CD14-positive monocyte (primary cell): ENCODE data around the gene AADAT. TPM values are rescaled to one million over a fixed set of nuclear protein-coding genes. Genes with fewer than 3 reads are reported as not detected.

ENCODE experiments used
- DNase-seq, 3 donors: peaks; one replicate each; pipeline ENCODE4 v3.0.0-alpha.2; 2011 to 2022
- H2AFZ ChIP-seq: 2 replicates; pipeline ENCODE4 v1.6.0; 2012; ENCODE audit warnings: mild to moderate bottlenecking, low read depth, low read length, inconsistent platforms; ENCODE audit not compliant: insufficient read depth, poor library complexity, severe bottlenecking
- H3K27ac ChIP-seq, 2 donors: 1 replicate in 1 of 2; 2 replicates in 1 of 2; pipeline ENCODE4 v1.5.1; 2012 to 2013; ENCODE audit warnings: low read length in 2 of 2, control low read depth in 1 of 2, inconsistent platforms in 1 of 2, low read depth in 1 of 2, mild to moderate bottlenecking in 1 of 2
- H3K27me3 ChIP-seq, 2 donors: one replicate each; pipeline versions ENCODE4 v1.6.0 to v1.6.1; 2011 to 2013; ENCODE audit warnings: low read length in 2 of 2; ENCODE audit not compliant: control insufficient read depth in 2 of 2, insufficient read depth in 2 of 2
- H3K36me3 ChIP-seq, 2 donors: replicated peaks in 1 of 2; 1 replicate in 1 of 2; 2 replicates in 1 of 2; pipeline versions ENCODE4 v1.5.1 to v1.6.1; 2012 to 2013; ENCODE audit warnings: low read length in 2 of 2, control low read depth in 1 of 2, inconsistent platforms in 1 of 2, mild to moderate bottlenecking in 1 of 2; ENCODE audit not compliant: insufficient read depth in 2 of 2, control insufficient read depth in 1 of 2
- H3K4me1 ChIP-seq, 2 donors: 1 replicate in 1 of 2; 2 replicates in 1 of 2; pipeline versions ENCODE4 v1.5.1 to v1.6.1; 2012 to 2013; ENCODE audit warnings: low read length in 2 of 2, control low read depth in 1 of 2, inconsistent platforms in 1 of 2, mild to moderate bottlenecking in 1 of 2, moderate library complexity in 1 of 2; ENCODE audit not compliant: insufficient read depth in 2 of 2, control insufficient read depth in 1 of 2
- H3K4me2 ChIP-seq: replicated peaks from 2 replicates; pipeline ENCODE3; 2012; ENCODE audit warnings: low read length, moderate library complexity, mild to moderate bottlenecking; ENCODE audit not compliant: poor library complexity, severe bottlenecking; ENCODE audit errors: extremely low read depth
- H3K4me3 ChIP-seq, 3 experiments: fragments of 200-600 bp in 1 of 3; sonication (generic) in 1 of 3; replicated peaks in 1 of 3; 1 replicate in 2 of 3; 2 replicates in 1 of 3; pipeline ENCODE4 v1.5.1; 2011 to 2013; ENCODE audit warnings: low read length in 3 of 3, mild to moderate bottlenecking in 3 of 3, control low read depth in 2 of 3, low read depth in 2 of 3, inconsistent platforms in 1 of 3, moderate library complexity in 1 of 3
- H3K79me2 ChIP-seq: 2 replicates; pipeline ENCODE4 v1.6.0; 2012; ENCODE audit warnings: mild to moderate bottlenecking, control low read depth, inconsistent platforms, low read length, moderate library complexity; ENCODE audit not compliant: insufficient read depth
- H3K9ac ChIP-seq: 2 replicates; pipeline ENCODE4 v1.6.0; 2017; ENCODE audit warnings: low read length, mild to moderate bottlenecking; ENCODE audit not compliant: insufficient read depth, poor library complexity, severe bottlenecking
- H3K9me3 ChIP-seq, 2 donors: replicated peaks in 1 of 2; 1 replicate in 1 of 2; 2 replicates in 1 of 2; pipeline versions ENCODE4 v1.5.1 to v1.6.1; 2012 to 2013; ENCODE audit warnings: low read length in 2 of 2, control low read depth in 1 of 2; ENCODE audit not compliant: control insufficient read depth in 1 of 2, insufficient read depth in 1 of 2
- H4K20me1 ChIP-seq: 2 replicates; pipeline ENCODE4 v1.6.0; 2012; ENCODE audit warnings: mild to moderate bottlenecking, low read length, control low read depth, moderate library complexity; ENCODE audit not compliant: insufficient read depth
- H3K27ac Mint-ChIP-seq, 7 donors: one replicate each; pipeline ENCODE4 v1.8.0; 2020; ENCODE audit warnings: mild to moderate bottlenecking in 7 of 7, mixed read lengths in 7 of 7, moderate library complexity in 6 of 7, inconsistent platforms in 2 of 7
- H3K27me3 Mint-ChIP-seq, 3 donors: one replicate each; pipeline ENCODE4 v1.8.0; 2021 to 2022; ENCODE audit warnings: low read depth in 3 of 3, mild to moderate bottlenecking in 3 of 3, mixed read lengths in 3 of 3, moderate library complexity in 3 of 3, inconsistent platforms in 1 of 3
- H3K36me3 Mint-ChIP-seq, 2 donors: one replicate each; pipeline ENCODE4 v1.8.0; 2020; ENCODE audit warnings: mixed read lengths in 2 of 2, inconsistent platforms in 1 of 2, mild to moderate bottlenecking in 1 of 2
- H3K4me1 Mint-ChIP-seq: one replicate; pipeline ENCODE4 v1.8.0; 2020; ENCODE audit warnings: mild to moderate bottlenecking, mixed read lengths
- H3K4me3 Mint-ChIP-seq, 2 donors: one replicate each; pipeline ENCODE4 v1.8.0; 2020; ENCODE audit warnings: mild to moderate bottlenecking in 2 of 2, mixed read lengths in 2 of 2, moderate library complexity in 1 of 2
- H3K9me3 Mint-ChIP-seq, 7 donors: one replicate each; pipeline ENCODE4 v1.8.0; 2020 to 2022; ENCODE audit warnings: mixed read lengths in 7 of 7, mild to moderate bottlenecking in 6 of 7, moderate library complexity in 6 of 7, inconsistent platforms in 2 of 7
- CTCF ChIP-seq: fragments of 200-600 bp; IDR thresholded peaks from one replicate; pipeline ENCODE4 v1.8.0; 2022; ENCODE audit warnings: antibody characterized with exemption, mild to moderate bottlenecking
- WGBS: methylation state at CpG from one replicate; pipeline ENCODE4 v1.1.5; 2013; ENCODE audit warnings: missing lambda C conversion rate; ENCODE audit not compliant: insufficient coverage; 5-methylcytosine and 5-hydroxymethylcytosine counted together
- intact Hi-C, 2 donors: fragments of 100-400 bp; cut with micrococcal nuclease; formaldehyde crosslinking; loops; one replicate each; pipeline versions ENCODE4 v1.15.0 to v1.15.1; 2023
- polyA plus RNA-seq, 3 donors: library from polyadenylated mRNA; depleted of rRNA in 1 of 3; unstranded in 2 of 3; stranded (reverse) in 1 of 3; fragments of 300-500 nt in 2 of 3; fragments of >200 nt in 1 of 3; fragmentation: Illumina TruSeq in 2 of 3; gene quantifications; 1 replicate in 2 of 3; 2 replicates in 1 of 3; pipeline ENCODE4 v1.2.3, GENCODE V29; 2012 to 2021

Gene AADAT
- polyA plus RNA-seq, 3 donors: not detected

GRCh38 chr4:170038232-170038631, 51.5 kb downstream of the AADAT start:
- H3K36me3 ChIP-seq: no peaks in the 10 kb centered on the region
- no peak overlapping the region for H3K27ac ChIP-seq
- DNase-seq: no peak
- Mint-ChIP-seq H3K27ac (peak overlapping the region in 1 of 7 donors; percentile 42), H3K4me1 (peaks cover 4% of the 10 kb centered on the region), H3K9me3 (peaks cover 0 to 3% (median 0%) of the 10 kb centered on the region in 7 donors), H3K36me3 (no peaks in the 10 kb centered on the region), H3K4me3 (no peak overlapping the region), H3K27me3 (peaks cover 4 to 11% (median 5%) of the 10 kb centered on the region in 3 donors)
- H3K27me3 ChIP-seq: no peaks in the 10 kb centered on the region
- no peak overlapping the region for H2AFZ ChIP-seq
- H4K20me1 ChIP-seq: no peaks in the 10 kb centered on the region
- H3K4me3 ChIP-seq: no peak overlapping the region
- no peak overlapping the region for H3K4me2 ChIP-seq
- TF ChIP-seq CTCF: no peak
- no peaks in the 10 kb centered on the region for H3K79me2 ChIP-seq
- no peaks in the 10 kb centered on the region for H3K9me3 ChIP-seq
- intact Hi-C loops: no loop called here
- H3K9ac ChIP-seq: no peak overlapping the region
- 96% methylated on average over 4 of the region's 7 CpGs for WGBS
- no peaks in the 10 kb centered on the region for H3K4me1 ChIP-seq

GRCh38 chr4:170037481-170037880, 52.3 kb downstream of the AADAT start:
- 100% methylated on average over 1 of the region's 1 CpG for WGBS
- H3K9me3 Mint-ChIP-seq: peaks cover 0 to 3% (median 0%) of the 10 kb centered on the region in 7 donors
- no peak overlapping the region for H3K4me2 ChIP-seq
- H3K27ac Mint-ChIP-seq: no peak overlapping the region
- intact Hi-C loops: no loop called here
- peaks cover 4% of the 10 kb centered on the region for H3K4me1 Mint-ChIP-seq
- TF ChIP-seq CTCF: no peak
- no peaks in the 10 kb centered on the region for H3K79me2 ChIP-seq
- no peak overlapping the region for H2AFZ ChIP-seq
- H3K36me3 Mint-ChIP-seq: no peaks in the 10 kb centered on the region
- no peak overlapping the region for H3K27ac ChIP-seq
- H4K20me1 ChIP-seq: no peaks in the 10 kb centered on the region
- H3K36me3 ChIP-seq: no peaks in the 10 kb centered on the region
- H3K4me3 Mint-ChIP-seq: no peak overlapping the region
- H3K4me1 ChIP-seq: no peaks in the 10 kb centered on the region
- no peak overlapping the region for H3K4me3 ChIP-seq
- no peaks in the 10 kb centered on the region for H3K9me3 ChIP-seq
- no peak overlapping the region for H3K9ac ChIP-seq
- DNase-seq: no peak
- H3K27me3 ChIP-seq: no peaks in the 10 kb centered on the region
- peaks cover 4 to 10% (median 6%) of the 10 kb centered on the region in 3 donors for H3K27me3 Mint-ChIP-seq
